Measurements from ENCODE around the gene PRRT4.

Gene PRRT4

DNA sequence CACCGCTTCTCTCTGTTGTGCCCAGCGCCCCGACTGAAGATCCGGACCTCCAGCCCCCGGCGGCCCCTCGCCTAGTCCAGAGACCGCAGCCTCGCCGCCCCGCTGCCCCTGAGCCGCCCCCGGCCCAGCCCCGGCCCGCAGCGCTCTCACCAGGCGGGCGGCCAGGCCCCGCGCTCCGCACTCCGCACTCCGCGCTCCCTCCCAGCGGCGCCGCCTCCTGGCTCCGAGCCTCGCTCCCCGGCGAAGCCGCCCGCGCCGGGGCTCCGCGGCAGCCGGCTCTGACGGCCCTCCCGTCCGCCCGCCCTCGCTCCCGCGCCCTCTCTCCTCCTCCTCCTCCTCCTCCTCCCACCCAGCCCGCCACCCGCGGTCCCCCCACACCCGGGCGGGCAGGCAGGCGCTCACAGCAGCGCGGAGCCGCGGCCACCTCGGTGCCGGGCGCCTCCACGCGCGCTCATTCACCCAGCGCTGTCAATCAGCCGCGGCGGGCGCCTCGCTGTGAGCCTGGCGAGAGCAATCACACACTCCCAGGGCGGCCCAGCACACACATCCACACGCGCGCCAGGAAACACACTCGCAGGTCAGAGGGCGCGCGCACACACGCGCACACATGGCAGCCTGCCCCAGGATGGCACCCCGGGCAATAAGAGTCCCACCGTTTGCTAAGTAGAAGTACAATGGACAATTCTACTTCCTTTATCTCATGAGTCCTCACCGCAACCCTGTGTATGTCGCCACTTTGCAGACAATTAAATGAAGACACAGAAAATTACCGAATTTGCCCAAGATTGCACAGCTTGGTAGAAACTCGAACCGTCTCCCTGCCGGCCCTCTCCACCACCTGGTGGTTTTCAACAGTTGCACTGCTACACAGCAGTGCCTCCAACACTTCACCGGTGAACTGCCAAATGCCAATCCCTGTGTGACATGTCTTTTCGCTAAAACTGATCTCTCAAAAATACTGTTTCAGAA lies at the start of gene PRRT4:
PRRT4 (minus strand) TSS at position 280 of the 969 bp plus-strand sequence.
- peak; percentile 35 to 50 for ATAC-seq

- no peak for ATAC-seq
Observed at GRCh38 chr7:128410451-128410753, 48.9 kb upstream of the PRRT4 start.

GRCh38 chr7:128409596-128410450 lies 48.3 kb upstream of the PRRT4 start, which contains the start of gene IMPDH1:
TSS of gene IMPDH1 (minus strand) at chr7:128409982. CDS start at chr7:128409901, 81 bp downstream.
- ATAC-seq = peak; percentile 86

DNA sequence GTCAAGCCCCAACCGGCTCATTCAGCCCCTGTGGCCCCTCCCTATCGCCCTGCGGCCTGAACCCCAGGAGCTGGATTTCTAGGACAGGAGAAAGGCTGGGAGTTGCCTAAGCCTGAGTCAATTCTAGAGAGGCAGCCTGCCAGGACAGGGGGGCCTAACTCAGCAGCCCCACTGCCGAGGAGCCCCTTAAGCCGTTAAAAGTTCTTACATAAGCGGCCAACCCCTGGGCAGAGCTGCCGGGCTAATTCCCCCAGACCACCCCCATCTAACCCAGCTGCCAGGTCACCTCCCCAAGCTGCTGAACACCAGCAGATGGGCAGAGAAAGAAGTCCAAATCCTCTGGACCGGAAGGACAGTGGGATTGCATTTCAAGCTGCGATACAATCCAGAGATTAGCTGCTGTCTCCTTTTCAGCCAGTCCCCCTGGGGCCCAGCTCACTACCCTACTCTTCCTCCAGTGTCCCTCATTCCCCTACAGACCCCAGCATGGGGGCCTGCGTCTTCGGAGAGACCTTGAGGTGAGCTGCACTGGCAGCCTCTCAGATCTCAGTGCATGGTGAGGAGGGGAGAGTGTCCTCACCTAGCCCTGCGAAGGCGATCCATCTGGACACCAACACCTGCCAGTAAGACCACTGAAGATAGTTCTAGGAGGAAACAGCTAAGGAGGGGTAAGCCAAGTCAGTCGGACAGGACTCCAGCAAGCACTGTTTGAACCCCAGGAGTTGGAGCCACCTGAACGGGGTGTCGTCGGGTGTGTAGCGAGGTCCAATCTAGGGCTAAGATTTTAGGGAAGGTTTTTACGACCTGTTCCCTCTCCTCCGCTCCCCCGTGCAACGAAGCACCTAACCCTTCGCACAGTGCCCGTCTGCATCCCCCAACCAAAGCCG lies 47.5 kb upstream of the PRRT4 start:
- ATAC-seq = no peak

- no peak for ATAC-seq
Observed at GRCh38 chr7:128407751-128408708, 46.5 kb upstream of the PRRT4 start.

DNA sequence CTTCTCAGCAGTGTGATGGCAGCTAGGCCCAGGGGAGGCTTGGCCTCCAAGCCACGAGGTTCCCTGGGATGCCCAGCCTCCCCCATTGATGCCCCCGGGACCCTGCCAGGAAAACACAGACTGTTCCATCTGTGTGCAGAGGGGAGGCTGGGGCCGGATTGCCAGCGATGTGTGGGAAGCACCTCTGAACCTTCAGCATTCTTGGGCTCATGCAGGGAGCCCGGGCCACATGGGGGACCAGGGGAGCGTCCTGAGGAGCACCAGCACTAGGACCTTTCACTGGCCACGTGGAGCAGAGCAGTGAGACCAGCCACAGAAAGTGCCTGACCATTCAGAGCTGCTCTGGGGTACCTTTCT lies 45.7 kb upstream of the PRRT4 start:
- no peak for ATAC-seq

DNA sequence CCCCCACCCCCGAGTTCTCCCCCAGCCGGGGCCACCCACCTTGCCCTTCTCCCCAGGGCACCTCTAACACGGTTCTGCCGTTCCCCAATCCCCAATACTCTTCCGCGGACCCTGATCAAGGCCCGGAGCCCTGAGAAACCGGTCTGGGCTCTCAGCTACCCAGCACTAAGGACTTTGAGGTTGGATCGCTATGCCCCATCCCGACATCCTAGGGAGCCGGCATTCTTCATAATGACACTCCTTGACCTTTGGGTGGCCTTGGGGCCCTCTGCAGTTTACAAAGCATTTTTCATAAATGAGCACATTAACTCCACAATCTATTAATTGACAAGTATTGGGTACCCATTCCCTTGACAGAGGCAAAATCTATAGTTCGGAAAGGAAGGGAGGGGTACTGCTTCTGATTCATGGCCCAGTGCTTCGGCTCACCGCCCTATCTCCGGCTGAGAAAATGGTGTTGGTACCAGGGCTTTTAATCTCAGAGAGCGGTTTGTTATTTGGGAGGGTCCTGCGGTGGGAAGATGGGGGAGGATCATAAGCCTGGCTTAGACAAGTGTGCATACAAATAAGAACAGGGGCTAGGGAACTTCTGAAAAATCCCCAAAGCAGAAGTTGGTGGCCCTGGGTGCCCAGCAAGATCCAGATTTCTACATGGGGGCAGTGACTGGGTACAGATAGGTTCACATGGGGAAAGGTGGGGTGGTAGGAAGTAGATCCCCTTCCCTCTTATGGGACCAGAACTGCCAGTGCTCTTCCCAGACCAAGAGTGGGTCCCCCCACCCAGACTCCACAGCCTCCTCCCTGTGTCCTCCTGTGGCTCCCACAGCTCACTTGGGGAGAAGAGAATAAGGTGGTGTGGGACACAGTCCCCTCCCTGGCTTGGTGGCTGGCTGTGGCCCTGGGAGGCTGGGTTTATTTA lies 45.1 kb upstream of the PRRT4 start:
- no peak for ATAC-seq

- ATAC-seq = peak; percentile 7 to 10
Observed at GRCh38 chr7:128405471-128406313, 44.2 kb upstream of the PRRT4 start.

- ATAC-seq = no peak
Observed at GRCh38 chr7:128404886-128405470, 43.5 kb upstream of the PRRT4 start.

DNA sequence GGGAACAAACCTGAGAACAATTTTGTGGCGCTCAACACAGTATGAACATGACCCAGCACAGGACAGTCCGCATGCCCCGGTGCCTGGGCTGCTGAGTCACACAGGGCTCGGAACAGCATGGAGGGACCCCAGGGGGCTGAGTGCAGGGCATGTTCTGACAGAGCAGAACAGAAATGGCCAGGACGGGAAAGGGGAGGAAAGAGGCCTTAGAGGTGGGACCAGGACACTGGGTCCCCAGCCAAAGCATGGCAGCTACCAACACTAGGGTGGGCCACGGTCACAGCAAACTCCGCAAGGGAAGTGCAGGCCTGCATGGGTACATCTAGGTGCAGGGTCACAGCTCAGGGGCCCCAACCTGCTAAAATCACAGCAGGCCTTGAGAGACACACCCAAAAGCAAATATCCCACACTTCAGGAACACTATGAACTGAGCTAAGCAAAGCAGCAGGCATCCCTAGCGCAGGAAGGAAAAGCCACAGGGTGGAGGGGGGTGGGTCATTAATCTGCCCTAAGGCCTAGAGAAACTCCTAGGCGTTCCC lies 42.7 kb upstream of the PRRT4 start:
- no peak for ATAC-seq

DNA sequence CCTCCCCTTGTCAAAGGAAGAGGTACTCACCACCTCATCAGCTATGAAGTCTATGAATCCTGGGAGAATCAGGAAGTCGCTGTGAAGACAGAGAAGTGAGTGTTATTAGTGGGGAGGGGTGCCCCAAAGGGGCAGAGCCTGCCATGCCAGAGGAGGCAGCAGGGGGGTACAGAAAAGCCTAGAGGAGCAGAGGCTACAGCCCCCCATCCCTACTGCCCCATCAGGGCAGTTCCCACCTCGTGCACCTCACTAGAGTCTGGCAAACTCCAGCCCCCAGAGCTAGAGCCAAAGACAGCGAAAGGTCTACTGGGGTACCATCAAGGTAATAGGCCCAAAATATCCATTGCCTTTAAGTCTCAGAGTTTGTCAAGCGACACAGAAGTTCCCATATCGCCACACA lies 42.2 kb upstream of the PRRT4 start:
- ATAC-seq = no peak

- no peak for ATAC-seq
Observed at GRCh38 chr7:128402356-128402755, 40.9 kb upstream of the PRRT4 start.

GRCh38 chr7:128400566-128400965 lies 39.1 kb upstream of the PRRT4 start:
- no peak for ATAC-seq

DNA sequence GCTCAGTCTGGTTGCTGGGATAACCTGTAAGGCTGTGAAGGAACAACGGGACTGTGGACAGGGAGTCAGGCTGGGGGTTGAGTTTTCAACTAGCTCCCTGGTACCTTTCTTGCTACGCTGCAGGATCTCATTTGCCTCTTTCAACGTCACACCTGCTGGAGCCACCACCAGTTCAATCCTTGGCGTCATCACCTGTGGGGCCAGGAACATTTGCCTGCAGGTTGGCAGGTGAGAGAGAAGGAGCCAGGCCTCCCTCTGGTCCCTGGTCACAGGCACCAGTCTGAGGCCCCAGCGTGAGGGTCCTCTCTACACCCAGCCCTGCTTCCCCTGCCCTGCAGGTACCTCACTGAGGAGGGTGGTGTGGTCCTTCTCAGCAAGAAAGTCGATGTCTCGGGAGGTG lies 38.5 kb upstream of the PRRT4 start:
- ATAC-seq = no peak

DNA sequence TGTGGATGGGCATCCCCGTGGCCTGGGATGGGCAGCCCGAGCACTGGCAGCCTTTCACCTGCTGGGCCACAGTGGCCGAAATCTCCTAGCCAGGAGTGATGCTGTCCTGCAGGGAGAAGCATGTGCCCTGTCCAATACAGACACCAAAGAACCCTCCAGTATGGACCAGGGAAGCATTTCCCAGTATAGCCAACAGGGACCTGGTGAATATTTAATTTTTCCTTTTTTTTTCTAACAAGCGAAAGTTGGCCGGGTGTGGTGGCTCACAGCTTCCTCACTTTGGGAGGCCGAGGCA lies 37.3 kb upstream of the PRRT4 start:
- ATAC-seq = no peak

DNA sequence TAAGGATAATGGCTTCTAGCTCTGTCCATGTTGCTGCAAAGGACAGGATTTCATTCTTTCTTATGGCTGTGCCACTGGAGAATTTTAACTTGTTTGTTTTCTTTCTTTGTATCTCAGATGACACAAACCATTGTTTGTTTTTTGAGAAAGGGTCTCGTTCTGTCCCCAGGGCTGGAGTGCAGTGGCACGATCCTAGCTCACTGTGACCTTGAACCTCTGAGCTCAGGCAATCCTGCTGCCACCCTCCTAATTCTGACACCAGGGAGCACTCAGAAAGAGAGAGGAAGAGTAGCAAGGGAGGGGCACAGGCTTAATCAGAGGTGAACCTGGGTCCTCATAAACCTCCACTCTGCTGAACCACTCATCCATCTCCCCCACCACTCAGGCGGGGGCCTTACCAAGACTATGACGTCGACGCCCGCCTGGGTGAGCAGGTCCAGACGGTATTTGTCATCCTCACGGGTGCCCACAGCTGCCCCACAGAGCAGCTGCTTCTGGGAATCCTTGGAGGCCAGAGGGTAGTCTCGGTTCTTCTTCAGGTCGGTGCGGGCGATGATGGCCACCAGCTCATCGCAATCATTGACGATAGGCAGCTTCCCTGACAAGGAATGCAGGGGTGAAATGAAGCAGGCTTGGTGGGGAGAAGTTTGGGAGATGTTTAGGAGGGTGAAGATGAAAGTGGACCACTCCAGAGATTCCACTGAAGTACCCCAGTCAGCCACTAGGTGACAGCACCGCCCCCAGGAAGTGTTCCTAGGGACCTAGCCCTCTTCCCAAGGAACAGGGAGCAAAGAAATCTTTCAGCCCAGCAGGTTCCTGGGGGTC lies 36.7 kb upstream of the PRRT4 start:
- no peak for ATAC-seq

DNA sequence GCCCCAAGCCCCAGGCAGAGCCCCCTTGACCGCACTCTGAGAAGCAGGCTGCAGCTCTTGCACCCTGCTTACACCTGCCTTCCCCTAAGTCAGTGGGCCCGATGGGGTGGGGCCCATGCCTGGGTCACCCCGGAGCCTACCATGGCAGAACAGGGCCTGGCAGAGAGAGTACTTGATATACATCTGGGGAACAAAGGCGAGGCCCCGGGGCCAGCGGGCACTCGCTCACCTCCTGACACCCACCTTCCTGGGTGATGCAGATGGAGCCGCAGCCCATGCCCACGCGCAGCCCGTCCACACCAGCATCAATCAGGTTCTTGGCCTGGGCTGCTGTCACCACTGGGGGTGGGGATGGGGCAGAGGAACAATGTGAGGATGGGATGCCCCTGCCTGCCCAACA lies 34.9 kb upstream of the PRRT4 start:
- ATAC-seq = no peak

GRCh38 chr7:128395748-128396147 lies 34.3 kb upstream of the PRRT4 start:
- ATAC-seq = no peak

Measured in activated CD4-positive, CD25-positive, alpha-beta regulatory T cell treated with anti-CD3 and anti-CD28 coated beads, Interleukin-2, amount 50 U/mL, for 24 hours (primary cell).